ENCODE data around the gene UBN1.

UBN1 gene

GRCh38 chr16:4846901-4847773 lies at the start of gene UBN1, which contains the start of gene GLYR1:
TSS of gene UBN1 (plus strand) at chr16:4847481. CDS start at chr16:4852918, 5,437 bp downstream.
TSS of gene GLYR1 (minus strand) at chr16:4847288. CDS start at chr16:4847265, 23 bp downstream.
- peak; percentile 100 for DNase-seq

DNA sequence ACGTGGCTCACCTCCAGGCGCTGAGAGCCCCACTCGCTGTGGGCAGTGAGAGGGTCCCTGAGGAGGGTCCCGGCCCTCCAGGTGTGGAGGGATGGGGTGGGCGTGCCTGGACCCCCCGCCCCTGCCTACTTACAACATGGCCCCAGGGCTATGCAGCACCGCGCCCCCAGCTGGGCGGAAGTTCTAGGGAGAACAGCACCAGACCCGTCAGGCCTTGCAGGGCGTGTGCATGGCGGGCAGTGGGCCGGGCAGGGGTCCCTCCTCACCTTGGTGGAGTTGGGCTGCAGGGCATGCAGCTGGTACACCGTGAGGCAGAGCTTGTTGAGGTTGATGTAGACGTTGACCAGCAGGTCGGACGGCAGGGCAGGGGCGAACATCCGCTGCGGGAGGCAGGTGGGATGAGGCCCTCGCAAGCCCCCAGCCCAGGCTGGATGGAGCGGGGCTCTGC lies 49.5 kb upstream of the UBN1 start:
- no peak for DNase-seq

DNA sequence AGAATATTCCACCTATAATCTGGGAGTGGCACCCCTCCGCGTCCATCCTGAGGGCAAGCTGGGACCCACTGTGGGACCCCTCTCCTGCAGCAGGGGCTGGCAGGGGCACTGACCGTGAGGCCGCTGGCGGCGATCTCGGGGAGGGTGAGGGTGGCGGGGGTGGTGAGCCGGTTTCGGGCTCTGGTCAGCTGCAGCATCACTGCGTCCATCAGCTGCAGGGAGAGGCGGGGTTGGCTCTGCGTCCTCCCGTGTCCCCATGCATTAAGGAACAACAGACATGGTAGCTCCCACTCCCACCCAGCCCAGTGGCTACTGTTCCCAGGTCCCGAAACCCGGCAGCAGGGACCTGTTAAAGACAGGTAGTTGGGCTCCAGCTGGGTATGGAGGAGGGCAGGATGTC lies 48.8 kb upstream of the UBN1 start:
- no peak for DNase-seq

DNA sequence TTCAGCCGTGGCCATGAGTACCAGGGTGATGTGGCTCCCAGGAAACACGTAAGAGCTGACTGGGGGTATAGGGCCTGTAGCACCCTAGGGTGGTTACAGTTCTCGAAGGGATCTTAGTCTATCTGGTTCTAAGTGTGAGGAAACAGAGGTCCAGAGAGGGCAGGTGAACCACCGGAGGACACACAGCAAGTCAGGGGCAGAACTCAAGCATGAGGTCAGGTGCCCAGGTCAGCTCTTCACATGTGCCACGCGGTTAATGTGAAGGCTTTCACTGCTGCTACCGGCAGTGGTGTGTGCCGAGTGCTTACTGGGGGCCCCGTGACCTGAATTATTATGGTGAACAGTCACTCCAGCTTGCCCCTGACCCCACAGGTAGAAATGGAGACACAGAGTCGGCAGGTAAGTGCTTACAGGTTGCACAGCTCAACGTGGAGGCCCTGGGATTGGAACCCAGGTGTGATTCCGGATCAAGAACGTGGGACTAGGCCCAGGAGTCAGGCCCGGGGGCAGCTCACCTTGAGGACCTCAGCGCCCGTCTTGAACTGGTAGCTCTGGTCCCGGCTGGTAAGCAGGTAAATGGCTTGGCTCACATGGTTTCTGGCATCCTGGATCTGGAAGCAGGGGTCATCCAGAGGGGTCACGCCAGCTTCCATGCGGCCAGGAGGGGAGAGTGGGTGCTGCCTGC lies 48.0 kb upstream of the UBN1 start:
- no peak for DNase-seq

- no peak for DNase-seq
Measured at GRCh38 chr16:4800290-4801041, 46.8 kb upstream of the UBN1 start.

DNA sequence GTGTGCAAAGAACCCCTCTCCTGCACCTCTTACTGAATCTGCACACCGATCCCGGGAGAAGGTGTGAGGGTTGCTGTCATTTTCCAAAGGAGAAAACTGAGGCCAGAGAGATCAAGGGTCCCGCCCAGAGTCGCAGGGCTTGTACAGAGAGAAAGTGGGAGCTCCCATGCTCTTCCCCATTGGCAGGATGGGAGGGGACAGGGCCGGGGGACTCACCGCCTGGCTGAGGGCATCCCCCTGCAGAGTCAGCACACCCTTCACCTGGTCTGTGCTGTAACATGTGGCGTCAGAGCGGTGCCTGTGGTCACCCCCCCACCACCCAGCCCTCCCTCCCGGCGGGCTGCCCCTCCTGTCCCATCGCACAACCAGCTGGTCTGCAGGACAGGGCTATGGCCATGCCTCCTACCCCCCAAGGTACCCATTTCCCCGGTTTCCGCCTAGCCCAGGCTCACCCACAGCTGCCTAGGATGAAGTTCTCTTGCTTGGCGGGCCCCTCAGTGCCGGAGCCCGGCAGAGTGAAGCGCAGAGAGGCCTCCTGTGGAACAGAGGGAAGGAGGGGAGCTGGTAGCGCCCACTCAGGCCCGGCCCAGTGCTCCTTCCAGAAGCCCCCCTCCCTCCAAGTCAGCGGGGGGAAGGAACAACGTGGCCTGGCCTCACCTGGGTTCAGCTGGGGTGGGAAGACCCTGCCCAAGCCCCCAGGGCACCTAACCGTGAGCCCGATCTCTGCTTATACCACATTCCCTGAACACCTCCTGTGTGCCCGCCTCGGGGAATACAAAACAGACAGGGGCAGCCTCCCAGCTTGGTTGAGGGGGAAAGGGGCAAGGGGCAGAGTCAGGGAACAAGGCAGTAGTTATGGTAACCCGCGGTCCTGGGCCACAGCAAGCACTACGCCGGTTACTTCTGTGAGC lies 46.0 kb upstream of the UBN1 start:
- no peak for DNase-seq

GRCh38 chr16:4801962-4802658 lies 45.2 kb upstream of the UBN1 start, which contains the start of gene ROGDI:
TSS of gene ROGDI (minus strand) at chr16:4802633. CDS start at chr16:4802571, 62 bp downstream.
- DNase-seq: peak; percentile 92

- DNase-seq: peak; percentile 94
Measured at GRCh38 chr16:4802659-4803287, 44.5 kb upstream of the UBN1 start.

- no peak for DNase-seq
Measured at GRCh38 chr16:4803401-4803844, 43.9 kb upstream of the UBN1 start.

- no peak for DNase-seq
Measured at GRCh38 chr16:4803898-4804762, 43.2 kb upstream of the UBN1 start.

GRCh38 chr16:4805231-4805630 lies 42.0 kb upstream of the UBN1 start:
- DNase-seq: no peak

- no peak for DNase-seq
Measured at GRCh38 chr16:4806280-4806679, 41.0 kb upstream of the UBN1 start.

- DNase-seq: no peak
Measured at GRCh38 chr16:4811242-4811641, 36.0 kb upstream of the UBN1 start.

DNA sequence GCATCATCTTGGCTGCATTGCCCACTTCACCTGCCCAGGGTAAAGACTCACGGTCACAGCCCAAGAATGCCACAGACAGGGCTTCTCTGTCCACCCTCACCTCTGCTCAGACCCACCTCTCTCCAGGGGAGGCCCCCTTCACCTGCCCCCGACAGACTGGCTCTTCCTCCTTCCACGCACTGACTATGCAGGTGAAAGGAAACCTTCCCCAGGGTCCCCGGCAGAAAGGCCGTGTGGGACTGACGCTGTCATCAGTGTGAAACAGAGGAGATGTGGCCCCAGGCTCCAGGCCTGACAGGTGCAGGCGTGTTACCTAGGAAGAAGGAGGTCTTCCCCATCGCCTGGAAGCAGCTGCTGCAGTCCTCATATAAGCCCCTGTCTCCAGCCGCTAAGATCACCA lies 35.5 kb upstream of the UBN1 start:
- no peak for DNase-seq

DNA sequence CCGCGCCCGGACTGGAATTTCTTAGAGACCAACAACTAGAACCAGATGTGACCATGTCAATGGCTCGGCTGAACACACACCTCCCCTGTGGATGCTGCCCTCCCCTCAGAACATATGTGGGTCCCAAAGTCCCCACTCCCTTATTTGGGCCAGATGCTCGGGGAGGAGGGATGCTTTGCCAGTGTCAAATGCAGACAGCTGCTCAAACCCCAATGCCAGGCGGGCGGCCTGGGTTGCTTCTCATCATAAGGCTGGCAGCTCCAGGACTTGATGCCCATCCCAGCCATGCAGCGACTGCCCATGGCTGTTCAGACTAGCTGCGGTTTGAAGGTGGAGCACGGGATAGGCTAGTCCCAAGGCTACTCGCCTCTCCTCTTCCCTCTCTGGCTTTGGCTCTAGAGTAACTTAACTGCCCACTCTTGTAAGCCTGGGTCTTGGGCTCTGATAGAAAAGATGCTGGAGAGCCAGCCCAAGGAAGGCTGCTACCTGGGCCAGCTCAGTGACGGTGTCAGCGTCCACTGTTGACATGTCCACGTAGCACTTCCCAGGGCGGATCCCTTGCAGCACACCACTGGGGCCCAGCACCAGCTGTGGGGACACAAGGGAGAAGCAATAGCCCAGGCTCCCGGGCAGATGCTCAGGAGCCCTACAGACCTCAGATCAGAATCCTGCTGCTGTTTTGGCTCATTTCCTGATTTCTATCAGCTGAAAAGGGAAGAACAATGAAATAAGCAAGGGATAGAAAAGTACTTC lies 33.9 kb upstream of the UBN1 start:
- DNase-seq: no peak

DNA sequence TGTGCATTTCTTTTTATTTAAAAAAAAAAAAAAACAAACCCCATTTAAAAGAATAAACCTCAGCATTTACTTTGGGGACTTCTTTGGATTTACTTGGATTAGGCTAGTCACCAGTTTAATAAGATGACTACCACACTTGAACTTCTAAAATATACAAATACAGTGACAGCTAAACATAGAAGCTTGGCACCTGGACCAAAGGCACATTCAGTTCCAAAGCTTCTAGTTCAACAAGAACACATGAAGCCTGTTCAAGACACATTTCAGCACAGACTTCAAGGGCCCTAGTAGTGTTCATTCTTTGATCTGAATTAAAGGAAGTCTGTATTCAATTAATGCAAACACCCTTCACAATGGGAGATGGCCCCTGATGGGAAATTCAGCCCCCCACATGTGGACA lies 33.2 kb upstream of the UBN1 start:
- DNase-seq: no peak

DNA sequence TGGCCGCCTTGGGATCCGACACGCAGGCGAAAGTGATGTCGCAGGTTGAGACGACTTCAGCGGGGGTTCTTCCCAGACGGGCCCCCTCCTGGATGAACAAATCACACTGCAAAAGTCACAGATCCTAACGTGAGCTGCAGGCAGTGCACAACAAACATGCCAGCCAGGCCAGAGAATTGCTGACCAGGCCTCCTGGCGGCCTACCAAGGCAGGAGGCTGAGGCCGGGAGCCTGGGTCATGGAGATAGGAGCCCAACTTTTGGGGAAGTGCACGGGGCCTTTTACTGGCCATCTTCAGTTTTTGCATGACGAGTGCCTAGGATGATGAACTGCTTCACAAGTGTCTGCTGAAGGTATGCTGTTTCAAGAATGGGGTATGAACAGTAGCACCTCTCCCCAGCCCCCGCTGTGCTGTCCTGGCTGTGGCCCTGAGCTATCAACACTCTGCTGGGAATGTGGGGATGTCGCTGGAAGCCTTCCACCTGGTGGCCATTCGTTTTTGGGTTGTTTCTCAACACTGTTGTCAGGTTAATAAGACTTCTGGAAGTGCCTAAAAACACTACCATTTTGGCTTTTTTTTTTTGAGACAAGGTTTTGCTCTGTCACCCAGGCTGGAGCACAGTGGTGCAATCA lies 32.6 kb upstream of the UBN1 start:
- DNase-seq: no peak

DNA sequence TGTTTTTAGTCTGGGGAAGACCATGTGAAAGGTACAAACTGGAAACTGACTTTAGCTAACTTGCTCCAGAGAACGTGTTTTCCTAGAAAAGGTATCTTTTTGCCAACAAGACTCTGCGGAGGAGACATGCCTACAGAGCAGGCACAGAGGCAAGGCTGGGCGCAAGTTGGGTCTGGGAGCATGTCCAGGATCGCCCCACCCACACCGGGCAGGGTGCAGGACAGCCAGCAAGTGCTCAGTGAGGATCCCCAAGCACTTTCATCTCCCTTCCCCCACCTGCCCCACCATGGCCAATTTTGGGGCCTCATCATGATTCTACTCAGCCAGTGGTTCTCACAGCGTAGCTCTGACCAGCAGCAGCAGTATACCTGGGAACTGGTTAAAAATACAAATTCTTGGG lies 26.6 kb upstream of the UBN1 start:
- no peak for DNase-seq

- DNase-seq: no peak
Measured at GRCh38 chr16:4825196-4825595, 22.1 kb upstream of the UBN1 start.

All from CD4-positive, alpha-beta T cell treated with Interleukin-17A for 4 hours (primary cell).